Activated CD8-positive, alpha-beta memory T cell treated with anti-CD3 and anti-CD28 coated beads, Interleukin-2, amount 50 U/mL, for 1 hour (primary cell): ENCODE measurements around the gene ACTN3.
A peak's percentile ranks its signal among the peaks of the same experiment; 100 is the strongest.
"Not testable (repeated sequence)": the region's sequence is repeated elsewhere in the genome, so short reads cannot be mapped to it uniquely, and the experiment has no call there.

Experiments
- DNase-seq: peaks from one replicate; pipeline ENCODE4 v3.0.0-alpha.2; 2020; ENCODE audit errors: extremely low read depth

The ACTN3 gene

GRCh38 chr11:66564984-66565383, 18.3 kb downstream of the ACTN3 start:
- DNase-seq = no peak

DNA sequence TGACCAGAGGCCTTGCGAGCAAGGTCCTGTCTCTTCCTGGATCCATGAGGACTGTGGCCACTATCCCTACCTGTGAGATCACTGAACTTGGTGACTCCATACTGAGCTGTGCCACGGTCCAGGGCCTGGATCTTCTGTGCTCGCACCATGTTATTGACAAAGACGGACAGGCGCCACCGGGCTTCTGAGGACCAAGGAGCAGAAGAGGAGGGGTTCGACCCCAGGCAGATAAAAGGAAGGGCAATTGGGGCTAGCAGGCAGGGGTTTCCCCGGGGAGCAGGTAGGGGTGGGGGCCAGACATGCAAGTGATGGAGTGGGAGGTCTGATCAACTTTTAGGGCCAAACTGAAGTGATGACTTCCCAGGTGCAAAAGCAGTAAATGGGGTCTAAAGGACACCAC, 19.5 kb downstream of the ACTN3 start:
- no peak for DNase-seq

DNA sequence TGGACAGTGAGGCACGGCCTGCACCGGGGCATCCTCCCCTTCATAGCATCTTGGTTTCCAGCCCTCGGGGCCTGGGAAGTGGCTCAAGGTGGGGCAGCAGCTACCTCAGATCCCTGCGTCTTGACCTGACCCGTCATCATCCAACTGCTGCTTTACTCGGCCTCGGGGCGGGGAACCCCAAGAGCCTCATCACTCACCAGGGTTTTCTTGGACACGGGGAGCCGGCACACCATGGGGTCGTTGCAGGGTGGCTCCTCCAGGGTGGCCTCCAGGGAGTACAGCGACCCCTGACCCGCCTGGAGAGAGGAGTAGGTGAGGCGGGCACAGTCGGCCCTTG, 21.1 kb downstream of the ACTN3 start:
- no peak for DNase-seq

DNA sequence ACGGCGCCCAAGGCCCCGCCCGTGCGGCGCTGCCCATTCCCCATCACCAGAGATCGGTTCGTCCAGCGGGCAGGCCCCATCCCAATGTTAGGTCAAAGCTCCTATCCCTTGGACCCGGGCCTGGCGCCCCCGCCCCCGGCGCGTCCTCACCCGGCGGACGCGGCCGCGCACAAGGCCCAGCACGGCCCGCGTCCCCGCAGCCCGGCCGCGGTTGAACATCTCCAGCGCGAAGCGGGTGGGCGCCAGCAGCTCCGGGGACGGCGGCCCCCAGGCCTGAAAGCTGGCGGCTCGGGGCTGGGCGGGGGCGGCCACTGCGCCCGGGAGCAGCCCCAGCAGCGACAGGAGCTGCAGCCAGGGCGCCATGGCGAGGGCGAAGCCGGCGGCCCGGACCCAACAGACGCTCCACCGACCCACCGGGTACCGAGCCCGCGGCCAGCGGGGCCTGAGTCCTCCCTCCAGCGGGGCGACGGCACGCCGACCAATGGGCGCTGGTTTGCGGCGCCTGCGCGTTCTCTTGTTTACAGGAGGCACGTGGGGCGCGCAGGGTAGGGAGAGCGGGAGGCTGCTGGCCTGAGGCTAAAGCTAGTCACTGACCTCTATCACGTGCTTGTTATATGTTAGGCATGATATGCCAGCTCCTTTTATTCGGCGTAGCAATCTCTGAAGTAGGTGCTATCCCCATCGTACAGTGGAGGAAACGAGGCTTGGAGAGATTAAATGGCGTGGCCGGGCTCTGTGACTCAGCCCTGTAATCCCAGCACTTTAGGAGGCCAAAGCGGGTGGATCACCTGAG, 21.6 kb downstream of the ACTN3 start, which contains the start of gene CTSF:
Gene CTSF, minus strand, starts transcription at position 483 of the 793 bp plus-strand sequence. Its CDS starts 120 bp downstream, at position 363.
- DNase-seq = peak; percentile 36

- no peak for DNase-seq
Observed at GRCh38 chr11:66569076-66569475, 22.4 kb downstream of the ACTN3 start.

GRCh38 chr11:66570079-66570849, 23.6 kb downstream of the ACTN3 start:
- no peak for DNase-seq

GRCh38 chr11:66570850-66571180, 24.1 kb downstream of the ACTN3 start:
- no peak for DNase-seq

- peak; percentile 55 for DNase-seq
Observed at GRCh38 chr11:66579017-66579606, 32.4 kb downstream of the ACTN3 start.

- DNase-seq = no peak
Observed at GRCh38 chr11:66580803-66581202, 34.1 kb downstream of the ACTN3 start.

DNA sequence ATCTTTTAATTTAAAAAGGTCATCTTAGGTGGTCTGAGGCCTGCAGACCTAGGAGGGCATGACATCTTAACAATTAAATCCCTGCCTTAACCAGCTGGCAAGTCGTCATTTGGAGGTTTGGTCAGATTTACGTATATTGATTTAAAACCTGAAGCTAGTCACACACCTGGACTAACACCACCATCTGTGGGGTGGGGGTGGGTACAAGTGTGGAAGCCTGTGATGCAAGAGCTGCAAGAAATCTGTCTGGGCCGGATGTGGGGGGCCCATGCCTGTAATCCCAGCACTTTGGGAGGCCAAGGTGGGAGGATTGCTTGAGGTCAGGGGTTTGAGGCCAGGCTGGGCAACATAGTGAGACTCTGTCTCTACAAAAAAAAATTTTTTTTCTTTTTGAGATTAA, 34.6 kb downstream of the ACTN3 start:
- DNase-seq = no peak

GRCh38 chr11:66582565-66583147, 36.0 kb downstream of the ACTN3 start:
- DNase-seq = not testable (repeated sequence)

- not testable (repeated sequence) for DNase-seq
Observed at GRCh38 chr11:66585447-66585846, 38.7 kb downstream of the ACTN3 start.

DNA sequence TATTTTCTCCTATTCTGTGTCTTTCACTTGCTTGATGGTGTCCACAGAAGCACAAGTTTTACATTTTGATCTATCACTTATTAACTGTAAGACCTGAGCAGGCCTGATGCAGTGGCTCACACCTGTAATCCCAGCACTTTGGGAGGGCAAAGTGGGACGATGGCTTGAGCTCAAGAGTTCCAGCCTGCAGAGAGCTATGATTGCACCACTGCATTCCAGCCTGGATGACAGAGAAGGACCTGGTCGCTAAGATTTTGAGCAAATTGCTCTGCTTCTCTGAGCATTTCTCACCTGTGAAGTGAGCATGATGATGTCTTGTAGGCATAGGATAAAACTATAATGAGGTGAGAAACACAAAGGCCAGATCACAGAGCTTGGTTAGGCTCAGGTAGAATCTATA, 39.4 kb downstream of the ACTN3 start:
- no peak for DNase-seq

DNA sequence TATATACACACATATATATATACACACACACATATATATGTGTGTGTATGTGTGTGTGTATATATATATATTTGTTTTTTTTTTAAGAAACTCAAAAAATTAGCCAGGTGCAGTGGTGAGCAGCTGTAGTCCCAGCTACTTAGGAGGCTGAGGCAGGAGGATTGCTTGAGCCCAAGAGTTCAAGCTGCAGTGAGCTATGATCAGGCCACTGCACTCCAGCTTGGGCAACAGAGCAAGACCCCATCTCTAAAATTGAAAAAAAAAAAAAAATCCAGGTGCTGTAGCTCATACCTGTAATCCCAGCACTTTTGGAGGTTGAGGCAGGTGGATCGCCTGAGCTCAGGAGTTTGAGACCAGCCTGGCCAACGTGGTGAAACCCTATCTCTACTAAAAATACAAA, 42.6 kb downstream of the ACTN3 start:
- not testable (repeated sequence) for DNase-seq

DNA sequence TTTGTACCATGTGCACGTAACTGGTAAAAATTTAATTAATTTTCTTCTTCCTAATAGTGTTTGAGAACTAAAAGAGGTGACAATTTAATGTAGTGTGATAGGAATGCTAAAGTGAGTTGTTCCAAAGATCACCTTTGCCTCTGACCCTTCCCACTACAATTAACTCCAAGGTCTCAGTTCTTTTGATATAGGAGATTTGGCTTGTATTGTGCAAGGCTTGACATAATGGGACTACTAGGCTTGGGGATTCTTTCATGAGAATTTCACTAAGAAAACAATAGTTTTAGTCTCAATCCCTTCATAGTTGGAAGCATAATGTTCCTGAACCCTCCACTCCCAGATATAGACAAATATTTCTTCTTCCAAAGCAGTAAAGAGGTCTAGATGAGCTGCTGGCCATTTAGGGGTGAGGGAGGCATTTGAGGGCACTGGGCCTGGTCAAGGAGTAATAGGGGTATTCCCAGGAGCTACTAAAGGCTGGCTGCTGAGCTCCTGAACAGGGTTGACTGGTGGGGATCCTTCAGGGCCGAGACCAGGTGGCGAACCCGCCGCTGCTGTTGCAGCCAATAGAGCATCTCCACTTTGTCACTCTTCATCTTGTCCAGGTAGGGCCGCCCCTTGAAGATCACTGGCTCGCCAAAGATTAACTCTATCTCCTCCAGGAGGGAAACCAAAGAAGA, 43.4 kb downstream of the ACTN3 start:
- no peak for DNase-seq

GRCh38 chr11:66591175-66591574, 44.5 kb downstream of the ACTN3 start:
- DNase-seq = no peak

DNA sequence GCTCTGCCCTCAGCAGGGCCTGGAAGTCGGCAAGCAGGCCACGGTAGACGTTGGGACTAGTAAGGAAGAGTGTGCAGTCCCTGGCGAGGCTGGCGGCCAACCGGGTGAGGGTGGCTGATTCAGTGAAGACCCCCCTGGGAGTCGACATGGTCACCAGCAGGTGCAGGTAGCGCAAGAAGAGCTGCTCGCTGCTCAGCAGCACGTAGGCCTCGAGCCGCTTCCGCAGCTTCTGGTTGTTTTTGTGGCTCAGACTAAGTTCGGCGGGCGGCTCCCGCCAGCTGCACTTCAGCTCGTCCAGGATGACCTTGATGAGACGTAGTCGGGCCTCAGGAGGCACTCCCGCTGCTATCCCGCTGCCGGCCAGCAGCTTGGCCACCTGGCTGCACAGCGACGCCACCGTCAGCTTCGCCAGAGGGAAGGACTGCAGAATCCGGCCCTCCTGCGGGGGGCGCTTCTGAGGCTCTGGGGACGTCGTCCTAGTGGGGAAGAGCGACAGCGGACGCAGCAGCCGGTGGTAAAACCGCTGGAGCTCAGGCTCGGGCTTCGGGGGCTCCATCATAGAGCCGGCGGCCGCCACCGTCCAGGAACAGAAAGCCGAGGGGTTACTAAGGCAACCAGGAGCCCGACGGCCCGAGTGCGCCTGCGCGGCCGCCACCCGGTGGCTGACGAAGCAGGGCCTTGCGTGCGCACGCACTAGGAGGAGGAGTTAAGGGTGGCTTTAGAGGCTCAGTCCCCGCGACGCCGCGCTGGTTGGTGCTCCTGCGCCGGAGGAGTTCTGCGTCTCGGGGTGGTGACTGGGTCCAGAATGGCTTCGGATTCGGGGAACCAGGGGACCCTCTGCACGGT, 46.0 kb downstream of the ACTN3 start, which contains the start of the genes CCDC87 and CCS:
Gene CCDC87, minus strand, starts transcription at position 607 of the 846 bp plus-strand sequence. Its CDS starts 48 bp downstream, at position 559.
Gene CCS, plus strand, starts transcription at position 729 of the 846 bp plus-strand sequence. Its CDS starts 77 bp downstream, at position 806.
- peak; percentile 94 for DNase-seq

DNA sequence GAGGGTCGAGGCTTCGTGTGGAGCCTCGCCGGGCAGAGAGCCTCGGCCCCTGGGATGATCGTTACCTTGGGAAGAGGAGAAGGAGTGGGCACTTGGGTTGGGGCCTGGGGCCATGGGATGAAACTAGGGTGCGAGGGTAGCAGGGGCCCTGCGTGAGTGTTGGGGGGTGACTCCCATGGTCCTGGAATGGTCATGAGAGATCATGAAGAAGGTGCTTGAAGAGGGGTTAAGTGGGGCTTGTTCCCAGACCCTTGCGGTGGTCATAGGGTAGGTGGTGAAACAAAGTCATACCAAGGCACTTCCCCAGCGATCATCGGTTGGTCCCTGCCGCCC, 46.6 kb downstream of the ACTN3 start:
- no peak for DNase-seq

GRCh38 chr11:66593650-66594049, 46.9 kb downstream of the ACTN3 start:
- DNase-seq = no peak

- DNase-seq = no peak
Observed at GRCh38 chr11:66595245-66595904, 48.7 kb downstream of the ACTN3 start.
